Esophagus squamous epithelium (tissue), 5 donors: ENCODE measurements around the gene UBL4A. TPM values are rescaled to one million over a fixed set of nuclear protein-coding genes. Genes with fewer than 3 reads are reported as not detected.

ENCODE experiments used
- DNase-seq: peaks from one replicate; lab custom pipeline; 2025; lab: John Stamatoyannopoulos, UW
- H3K27ac ChIP-seq, 4 donors: fragments of 200-600 bp; sonication (generic); one replicate each; pipeline ENCODE4 v1.5.1; 2016 to 2019; ENCODE audit warnings: mild to moderate bottlenecking in 1 of 4
- H3K27me3 ChIP-seq, 4 donors: fragments of 200-600 bp; sonication (generic); 1 replicate in 3 of 4; 2 replicates in 1 of 4; pipeline versions ENCODE4 v1.5.1 to v1.6.0; 2017 to 2021; ENCODE audit warnings: antibody characterized with exemption in 1 of 4
- H3K36me3 ChIP-seq, 3 donors: fragments of 200-600 bp; sonication (generic); one replicate each; pipeline ENCODE4 v1.5.1; 2016 to 2019
- H3K4me1 ChIP-seq, 3 donors: fragments of 200-600 bp; sonication (generic); one replicate each; pipeline ENCODE4 v1.5.1; 2017 to 2019
- H3K4me3 ChIP-seq, 4 donors: fragments of 200-600 bp; sonication (generic); 1 replicate in 3 of 4; 2 replicates in 1 of 4; pipeline ENCODE4 v1.5.1; 2016 to 2019; ENCODE audit warnings: mild to moderate bottlenecking in 2 of 4, moderate library complexity in 1 of 4
- H3K9me3 ChIP-seq, 3 donors: fragments of 200-600 bp; sonication (generic); one replicate each; pipeline ENCODE4 v1.5.1; 2016 to 2019
- POLR2A ChIP-seq, 4 donors: fragments of 450-650 bp; IDR thresholded peaks; one replicate each; pipeline ENCODE4 v1.6.1; 2017; ENCODE audit warnings: antibody characterized with exemption in 4 of 4, mild to moderate bottlenecking in 4 of 4, moderate library complexity in 3 of 4
- WGBS, 2 donors: methylation state at CpG; one replicate each; pipeline ENCODE4 v1.1.5; 2018; 5-methylcytosine and 5-hydroxymethylcytosine counted together
- intact Hi-C: fragments of 100-400 bp; cut with DNase I; formaldehyde crosslinking; loops from one replicate; pipeline ENCODE4 v1.15.0; 2022
- total RNA-seq, 4 donors: library from RNA; depleted of rRNA; stranded (reverse); fragments of >200 nt; gene quantifications; one replicate each; pipeline ENCODE4 v1.1.0, GENCODE V29; 2016
- TF ChIP-seq, protein P1 (sequence below), 6 experiments: fragments of 450-650 bp in 4 of 6; fragments of 200-600 bp in 2 of 6; sonication (generic) in 2 of 6; IDR thresholded peaks; one replicate each; pipeline ENCODE4 v1.5.1; 2016 to 2019; ENCODE audit warnings: antibody characterized with exemption in 6 of 6, mild to moderate bottlenecking in 4 of 6, moderate library complexity in 4 of 6
- donor health status: DM: yes; HTN: yes; CAD: no.

The UBL4A gene
- total RNA-seq, 4 donors from 2014 or later: 32.9 to 41.1 (median 38.2) TPM

DNA sequence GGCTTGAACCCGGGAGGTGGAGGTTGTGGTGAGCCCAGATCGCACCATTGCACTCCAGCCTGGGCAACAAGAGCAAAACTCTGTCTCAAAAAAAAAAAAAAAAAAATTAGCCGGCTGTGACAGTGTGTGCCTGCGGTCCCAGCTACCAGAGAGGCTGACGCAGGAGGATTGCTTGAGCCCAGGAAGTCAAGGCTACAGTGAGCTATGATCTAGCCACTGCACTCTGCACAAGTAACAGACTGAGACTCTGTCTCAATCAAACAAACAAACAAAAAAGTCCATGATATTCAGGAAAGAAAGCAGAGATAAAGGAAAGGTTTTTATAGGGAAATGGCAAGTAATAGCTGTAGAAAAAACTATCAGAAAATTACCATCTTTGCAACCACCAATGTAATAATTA, 5.2 kb downstream of the UBL4A start:
- Histone ChIP-seq H3K27me3 (no peaks in the 10 kb centered on the region), H3K9me3 (no peaks in the 10 kb centered on the region), H3K4me1 (peaks cover 4 to 40% (median 11%) of the 10 kb centered on the region in 3 donors), H3K36me3 (peaks cover 0 to 10% (median 0%) of the 10 kb centered on the region in 3 donors), H3K4me3 (no peak overlapping the region), H3K27ac (no peak overlapping the region)
- intact Hi-C loops: no loop called here
- WGBS, 2 donors: 80 to 85% methylated on average over 1 to 5 of the region's 5 CpGs
- DNase-seq: no peak
- no peak for TF ChIP-seq POLR2A (IDR thresholded peaks at IDR 0.05)
- TF ChIP-seq, protein P1, sequence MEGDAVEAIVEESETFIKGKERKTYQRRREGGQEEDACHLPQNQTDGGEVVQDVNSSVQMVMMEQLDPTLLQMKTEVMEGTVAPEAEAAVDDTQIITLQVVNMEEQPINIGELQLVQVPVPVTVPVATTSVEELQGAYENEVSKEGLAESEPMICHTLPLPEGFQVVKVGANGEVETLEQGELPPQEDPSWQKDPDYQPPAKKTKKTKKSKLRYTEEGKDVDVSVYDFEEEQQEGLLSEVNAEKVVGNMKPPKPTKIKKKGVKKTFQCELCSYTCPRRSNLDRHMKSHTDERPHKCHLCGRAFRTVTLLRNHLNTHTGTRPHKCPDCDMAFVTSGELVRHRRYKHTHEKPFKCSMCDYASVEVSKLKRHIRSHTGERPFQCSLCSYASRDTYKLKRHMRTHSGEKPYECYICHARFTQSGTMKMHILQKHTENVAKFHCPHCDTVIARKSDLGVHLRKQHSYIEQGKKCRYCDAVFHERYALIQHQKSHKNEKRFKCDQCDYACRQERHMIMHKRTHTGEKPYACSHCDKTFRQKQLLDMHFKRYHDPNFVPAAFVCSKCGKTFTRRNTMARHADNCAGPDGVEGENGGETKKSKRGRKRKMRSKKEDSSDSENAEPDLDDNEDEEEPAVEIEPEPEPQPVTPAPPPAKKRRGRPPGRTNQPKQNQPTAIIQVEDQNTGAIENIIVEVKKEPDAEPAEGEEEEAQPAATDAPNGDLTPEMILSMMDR (IDR thresholded peaks at IDR 0.05): no peak

DNA sequence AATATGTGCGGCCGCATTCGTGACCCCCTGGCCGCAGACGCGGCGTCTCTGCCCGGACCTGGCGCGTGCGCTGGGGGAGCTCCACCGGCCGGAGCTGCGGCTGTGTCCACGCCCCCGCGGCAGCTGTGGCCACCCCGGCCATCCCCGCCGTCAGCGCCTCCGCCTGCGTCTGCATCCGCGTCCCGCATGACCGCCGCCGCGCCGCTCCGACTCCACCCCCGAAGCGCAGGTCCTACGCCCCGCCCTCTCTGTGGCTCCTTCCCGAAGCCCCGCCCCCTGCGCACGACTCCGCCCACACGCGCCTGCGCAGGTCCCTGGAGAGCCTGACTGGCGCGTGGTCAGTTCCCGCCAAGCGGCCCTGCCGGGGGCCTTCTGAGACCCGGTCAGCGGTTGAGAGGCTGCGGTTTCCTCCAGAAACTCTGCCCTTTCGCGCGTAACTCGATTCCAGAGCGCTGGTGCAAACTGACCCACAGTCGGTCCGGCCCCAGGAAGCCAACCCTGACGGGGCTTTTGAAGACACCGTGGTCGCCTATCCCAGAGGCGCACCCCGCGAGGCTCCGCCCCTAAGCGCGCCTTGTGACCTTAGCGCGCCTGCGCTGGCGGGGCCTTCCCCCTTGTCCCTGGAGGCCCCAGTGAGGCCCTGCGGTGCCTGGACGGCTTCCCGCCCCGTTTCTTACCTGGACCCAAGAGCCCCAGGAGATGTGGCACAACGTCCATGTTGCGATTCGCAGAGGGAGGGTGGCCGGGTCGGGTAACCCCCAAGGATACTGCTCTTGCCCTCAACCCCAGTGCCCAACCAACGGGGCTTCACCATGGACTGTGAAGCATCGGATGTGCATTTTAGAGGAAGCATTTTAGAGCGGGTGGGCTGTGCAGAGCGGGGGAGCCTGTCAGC, 7.4 kb downstream of the UBL4A start, which contains the start of gene LAGE3:
LAGE3 (minus strand) TSS at position 554 of the 895 bp plus-strand sequence; CDS start at position 188, 366 bp downstream.
- Histone ChIP-seq H3K27ac (peak within 1 kb of the TSS; percentile 75 to 87 (median 82)), H3K4me3 (peak within 1 kb of the TSS; percentile 45 to 70 (median 53)), H3K9me3 (no peaks in the 10 kb centered on the region), H3K36me3 (peaks cover 0 to 7% (median 0%) of the 10 kb centered on the region in 3 donors), H3K27me3 (no peaks in the 10 kb centered on the region), H3K4me1 (peaks cover 0 to 20% (median 0%) of the 10 kb centered on the region in 3 donors)
- intact Hi-C loops: no loop called here
- DNase-seq: peak; percentile 42
- WGBS, 2 donors: 72% methylated on average over 3 of the region's 85 CpGs; no CpG with 5 or more reads in 1 of the 2 donors
- peak in 2 of 4 donors; percentile 38 to 58 for TF ChIP-seq POLR2A (IDR thresholded peaks at IDR 0.05)
- TF ChIP-seq, protein P1 (IDR thresholded peaks at IDR 0.05): no peak

DNA sequence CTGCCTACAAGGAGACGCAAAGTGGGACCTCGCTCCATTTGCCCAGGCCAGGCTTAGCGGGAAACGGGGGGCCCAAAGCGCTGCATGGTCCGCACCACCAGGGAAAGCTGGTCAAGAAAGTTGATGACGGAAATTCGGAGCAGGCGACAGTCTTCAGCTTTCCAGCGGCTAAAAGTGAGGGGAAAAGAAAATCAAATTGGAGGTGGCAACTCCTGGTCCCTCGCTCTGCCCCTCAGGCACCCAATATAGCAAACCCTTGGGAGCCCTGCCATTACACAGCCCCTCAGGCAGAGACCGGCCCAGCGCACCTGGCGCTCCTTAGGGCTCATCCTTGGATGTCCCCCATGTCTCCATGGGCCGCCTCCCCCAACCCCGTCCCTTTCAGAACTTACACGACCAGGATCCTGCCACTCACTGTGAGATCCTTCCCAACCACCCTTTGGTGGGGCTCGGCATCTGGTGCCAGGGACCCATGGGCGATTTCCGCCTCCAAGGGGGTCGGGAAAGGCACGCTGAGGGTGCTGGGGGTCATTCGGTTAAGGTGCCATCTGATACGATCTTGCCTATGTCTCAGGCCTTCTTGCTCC, 8.4 kb downstream of the UBL4A start:
- no peaks in the 10 kb centered on the region for H3K27me3 ChIP-seq
- H3K27ac ChIP-seq: peak overlapping the region; percentile 75 to 87 (median 82)
- H3K9me3 ChIP-seq: no peaks in the 10 kb centered on the region
- no peak for DNase-seq
- H3K4me3 ChIP-seq: peak overlapping the region; percentile 45 to 70 (median 53)
- no peaks in the 10 kb centered on the region for H3K36me3 ChIP-seq
- peaks cover 0 to 18% (median 0%) of the 10 kb centered on the region in 3 donors for H3K4me1 ChIP-seq
- intact Hi-C loops: no loop called here
- 64% methylated on average over 21 of the region's 24 CpGs; no CpG with 5 or more reads in 1 of the 2 donors for WGBS, 2 donors
- no peak for TF ChIP-seq POLR2A (IDR thresholded peaks at IDR 0.05)
- TF ChIP-seq, protein P1 (IDR thresholded peaks at IDR 0.05): no peak

DNA sequence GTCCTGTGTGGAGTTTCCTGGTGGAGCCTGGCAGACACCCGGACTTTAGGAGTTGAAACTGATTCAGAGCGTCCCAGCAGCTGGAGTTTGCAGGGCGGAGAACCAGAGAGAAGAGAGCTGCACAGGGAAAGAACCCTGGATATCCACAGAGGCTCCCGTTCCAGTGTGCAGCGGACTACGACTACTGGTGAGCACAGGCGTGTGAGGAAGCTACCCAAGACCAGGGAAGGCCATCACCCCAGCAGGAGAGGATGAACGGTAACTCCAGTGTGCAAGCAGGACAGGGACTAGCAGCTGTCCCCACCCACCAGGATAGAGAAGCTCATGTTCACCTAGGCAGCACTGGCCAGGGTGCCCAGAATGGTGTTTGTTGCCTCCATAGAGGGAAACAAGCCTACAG, 9.6 kb downstream of the UBL4A start:
- no peaks in the 10 kb centered on the region for H3K27me3 ChIP-seq
- H3K36me3 ChIP-seq: no peaks in the 10 kb centered on the region
- WGBS, 2 donors: 64 to 78% methylated on average over 7 to 8 of the region's 8 CpGs
- peaks cover 0 to 18% (median 0%) of the 10 kb centered on the region in 3 donors for H3K4me1 ChIP-seq
- intact Hi-C loops: no loop called here
- H3K9me3 ChIP-seq: no peaks in the 10 kb centered on the region
- no peak for DNase-seq
- H3K27ac ChIP-seq: no peak overlapping the region
- no peak for TF ChIP-seq POLR2A (IDR thresholded peaks at IDR 0.05)
- TF ChIP-seq, protein P1 (IDR thresholded peaks at IDR 0.05): no peak
- no peak overlapping the region for H3K4me3 ChIP-seq
